NAMALWA (cell line): ENCODE data around the gene CFAP69.

Experiments
- DNase-seq: peaks from one replicate; pipeline ENCODE4 v3.0.0-alpha.2; 2015; ENCODE audit warnings: low spot score

The CFAP69 gene, protein sequence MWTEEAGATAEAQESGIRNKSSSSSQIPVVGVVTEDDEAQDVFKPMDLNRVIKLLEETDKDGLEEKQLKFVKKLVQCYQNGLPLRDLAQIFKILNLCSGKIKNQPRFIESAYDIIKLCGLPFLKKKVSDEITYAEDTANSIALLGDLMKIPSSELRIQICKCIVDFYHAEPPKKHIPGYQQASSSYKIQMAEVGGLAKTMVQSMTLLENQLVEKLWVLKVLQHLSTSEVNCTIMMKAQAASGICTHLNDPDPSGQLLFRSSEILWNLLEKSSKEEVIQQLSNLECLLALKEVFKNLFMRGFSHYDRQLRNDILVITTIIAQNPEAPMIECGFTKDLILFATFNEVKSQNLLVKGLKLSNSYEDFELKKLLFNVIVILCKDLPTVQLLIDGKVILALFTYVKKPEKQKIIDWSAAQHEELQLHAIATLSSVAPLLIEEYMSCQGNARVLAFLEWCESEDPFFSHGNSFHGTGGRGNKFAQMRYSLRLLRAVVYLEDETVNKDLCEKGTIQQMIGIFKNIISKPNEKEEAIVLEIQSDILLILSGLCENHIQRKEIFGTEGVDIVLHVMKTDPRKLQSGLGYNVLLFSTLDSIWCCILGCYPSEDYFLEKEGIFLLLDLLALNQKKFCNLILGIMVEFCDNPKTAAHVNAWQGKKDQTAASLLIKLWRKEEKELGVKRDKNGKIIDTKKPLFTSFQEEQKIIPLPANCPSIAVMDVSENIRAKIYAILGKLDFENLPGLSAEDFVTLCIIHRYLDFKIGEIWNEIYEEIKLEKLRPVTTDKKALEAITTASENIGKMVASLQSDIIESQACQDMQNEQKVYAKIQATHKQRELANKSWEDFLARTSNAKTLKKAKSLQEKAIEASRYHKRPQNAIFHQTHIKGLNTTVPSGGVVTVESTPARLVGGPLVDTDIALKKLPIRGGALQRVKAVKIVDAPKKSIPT

DNA sequence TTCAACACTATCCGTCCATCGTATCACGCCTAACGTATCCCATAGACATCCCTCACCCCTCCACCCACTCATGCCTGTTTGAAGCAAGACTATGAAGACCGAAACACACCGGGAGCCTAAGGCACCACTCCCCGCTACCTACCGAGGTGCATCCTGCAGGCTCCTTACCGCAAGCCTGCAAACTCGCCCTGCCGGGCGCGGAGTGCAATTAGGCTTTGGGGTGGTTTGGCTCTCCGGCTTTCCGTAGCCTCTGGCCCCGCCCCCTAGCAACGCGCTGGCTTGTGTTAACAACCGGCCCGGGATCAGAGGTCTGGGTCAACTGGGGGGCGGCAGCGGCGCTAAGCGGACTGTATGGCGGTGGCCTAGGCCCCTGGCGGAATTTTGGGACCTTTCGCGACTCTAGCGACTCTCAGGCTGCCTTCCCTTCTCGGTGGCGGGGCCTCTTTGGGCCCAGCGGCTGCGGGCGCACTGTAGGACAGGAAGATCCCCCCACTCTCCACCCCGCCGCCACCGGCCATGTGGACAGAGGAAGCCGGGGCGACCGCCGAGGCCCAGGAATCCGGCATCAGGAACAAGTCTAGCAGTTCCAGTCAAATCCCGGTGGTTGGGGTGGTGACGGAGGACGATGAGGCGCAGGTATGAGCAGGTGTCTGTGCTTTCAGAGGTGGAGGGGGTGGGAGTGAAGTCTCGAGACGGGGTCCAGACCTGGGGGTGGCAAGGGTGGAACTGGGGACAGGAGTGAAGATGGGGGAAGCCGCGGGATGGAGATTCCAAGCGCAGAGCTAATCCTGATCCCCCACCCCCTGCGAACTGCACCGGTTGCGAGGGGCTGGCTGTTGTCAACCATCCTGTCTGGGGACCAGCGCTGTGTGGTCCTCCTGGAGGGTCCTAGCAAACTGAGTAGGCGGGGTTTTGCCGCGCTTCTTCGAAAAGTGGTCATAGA lies at the start of gene CFAP69:
Gene CFAP69, plus strand, starts transcription at position 266 of the 943 bp plus-strand sequence. Its CDS starts 251 bp downstream, at position 517.
- DNase-seq: peak; percentile 69

DNA sequence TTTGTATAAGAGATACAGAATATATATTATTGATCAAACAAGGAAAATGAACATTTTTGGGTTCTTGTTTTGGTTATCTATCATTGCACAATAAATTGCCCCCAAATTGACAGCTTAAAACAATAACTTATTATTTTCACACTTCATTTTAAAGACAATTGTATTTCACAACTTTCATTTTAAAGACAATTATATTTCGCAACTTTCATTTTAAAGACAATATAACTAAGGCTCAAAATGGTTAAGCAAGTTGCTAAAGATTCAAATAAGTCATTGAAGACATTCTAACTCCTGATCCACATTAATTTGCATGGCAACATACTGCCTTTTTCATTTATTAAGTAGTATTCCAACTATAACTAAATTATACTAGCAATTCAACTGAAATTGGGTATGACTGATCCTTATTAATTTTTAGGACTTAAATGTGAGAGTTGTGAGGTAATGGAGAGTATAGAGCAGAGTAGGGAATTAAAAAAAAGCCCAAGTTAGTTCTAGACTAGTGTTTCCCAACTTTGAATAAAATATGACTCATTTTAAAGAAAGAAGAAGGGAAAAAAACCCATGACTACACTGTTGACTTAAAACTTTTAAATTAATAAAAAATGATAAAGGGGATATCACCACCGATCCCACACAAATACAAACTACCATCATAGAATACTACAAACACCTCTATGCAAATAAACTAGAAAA lies 43.3 kb upstream of the CFAP69 start:
- no peak for DNase-seq

DNA sequence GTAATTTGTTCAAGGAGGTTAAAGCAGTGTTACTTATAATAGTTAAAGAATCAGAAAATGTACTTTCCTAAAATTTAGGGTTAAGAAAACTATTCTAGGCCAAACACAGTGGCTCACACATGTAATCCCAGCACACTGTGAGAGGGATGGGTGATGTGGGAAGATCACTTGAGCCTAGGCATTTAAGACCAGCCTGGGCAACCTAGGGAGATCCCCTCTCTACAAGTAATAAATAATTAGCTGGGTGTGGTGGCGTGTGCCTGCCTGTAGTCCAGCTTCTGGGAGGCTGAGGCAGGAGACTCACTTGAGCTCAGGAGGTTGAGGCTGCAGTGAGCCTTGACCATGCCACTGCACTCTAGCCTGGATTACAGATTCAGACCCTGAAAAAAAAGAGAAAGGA lies 37.0 kb upstream of the CFAP69 start:
- no peak for DNase-seq

DNA sequence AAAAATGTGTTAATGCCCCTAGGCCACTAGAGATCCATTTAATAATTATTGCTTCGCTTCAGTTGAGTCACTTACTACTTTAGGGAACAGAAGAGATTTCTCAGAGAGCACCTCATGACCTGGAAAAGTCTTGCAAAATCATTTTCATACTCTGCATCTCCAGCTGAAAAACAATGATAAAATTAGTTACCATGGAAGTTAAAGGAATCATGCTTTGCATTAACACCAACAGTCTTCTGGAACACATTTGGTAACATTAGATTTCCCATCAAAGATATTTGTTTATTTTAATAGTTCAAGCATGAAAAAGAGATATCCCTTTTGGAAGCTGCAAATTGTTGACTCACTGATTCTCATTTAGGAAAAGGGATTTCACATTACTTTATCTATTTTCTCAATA lies 35.2 kb upstream of the CFAP69 start:
- DNase-seq: no peak

DNA sequence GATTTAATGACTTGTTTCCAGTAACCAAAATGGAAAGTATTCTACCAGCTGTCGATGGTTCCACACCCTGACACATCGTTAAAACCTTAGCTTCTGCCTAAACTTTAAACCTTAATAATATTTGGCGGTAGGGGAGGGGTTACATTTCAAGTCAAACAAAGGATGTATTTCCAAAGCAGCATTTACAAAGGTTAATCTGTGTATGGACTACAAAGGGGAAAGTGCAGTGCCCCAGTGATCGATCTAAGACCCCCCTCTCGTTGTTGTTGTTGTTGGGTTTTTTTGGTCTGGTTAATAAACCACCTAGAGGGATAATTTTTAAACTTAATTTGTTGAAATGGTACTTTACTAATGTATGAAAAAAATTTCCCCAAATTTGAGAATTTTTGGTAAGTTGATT lies 34.5 kb upstream of the CFAP69 start:
- no peak for DNase-seq

DNA sequence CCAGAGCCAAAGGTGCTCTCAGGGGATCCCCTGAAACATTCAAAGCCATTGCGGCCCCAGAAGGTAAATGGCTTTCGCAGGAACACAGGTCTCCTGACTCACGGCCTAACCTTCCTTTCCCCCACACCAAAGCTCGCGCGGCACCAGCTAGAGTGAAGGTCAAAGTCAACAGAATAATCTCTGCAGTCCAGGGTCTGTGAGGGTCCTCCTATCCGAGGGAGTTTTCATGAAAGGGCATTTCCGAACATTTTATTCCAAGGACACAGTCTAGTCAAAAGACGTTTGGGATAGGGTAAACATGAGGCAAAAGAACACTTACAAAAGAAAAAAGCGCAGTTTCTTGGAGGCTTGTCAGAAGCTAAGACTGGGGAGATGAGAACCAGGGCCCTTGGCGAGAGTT lies 34.0 kb upstream of the CFAP69 start:
- no peak for DNase-seq

DNA sequence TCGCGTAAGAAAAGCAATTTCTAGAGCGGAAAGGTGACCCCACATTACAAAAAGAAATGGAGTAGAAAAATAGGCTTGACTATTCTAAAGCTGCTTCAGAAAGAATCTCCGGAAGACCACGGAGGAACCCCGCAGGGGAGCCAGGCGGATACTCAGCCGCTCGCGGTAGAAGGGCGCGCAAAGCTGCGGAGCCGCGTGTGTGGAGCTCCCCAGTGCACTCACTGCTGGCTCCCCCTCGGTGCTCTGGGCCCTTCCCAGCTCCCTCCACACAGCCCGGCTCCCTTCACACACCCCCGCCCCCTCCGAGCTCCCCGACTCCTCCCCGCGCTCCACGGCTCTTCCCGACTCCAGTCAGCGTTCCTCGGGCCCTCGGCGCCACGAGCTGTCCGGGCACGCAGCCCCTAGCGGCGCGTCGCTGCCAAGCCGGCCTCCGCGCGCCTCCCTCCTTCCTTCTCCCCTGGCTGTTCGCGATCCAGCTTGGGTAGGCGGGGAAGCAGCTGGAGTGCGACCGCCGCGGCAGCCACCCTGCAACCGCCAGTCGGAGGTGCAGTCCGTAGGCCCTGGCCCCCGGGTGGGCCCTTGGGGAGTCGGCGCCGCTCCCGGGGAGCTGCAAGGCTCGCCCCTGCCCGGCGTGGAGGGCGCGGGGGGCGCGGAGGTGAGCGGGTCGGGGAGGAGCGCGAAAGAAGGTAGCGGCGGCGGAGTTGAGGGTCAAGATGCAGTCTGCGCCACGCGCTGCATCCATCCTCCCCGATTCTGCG lies 33.4 kb upstream of the CFAP69 start, which contains the start of gene STEAP2:
Gene STEAP2, plus strand, starts transcription at position 350 of the 758 bp plus-strand sequence. CDS start 13,343 bp downstream, outside the sequence.
- no peak for DNase-seq

DNA sequence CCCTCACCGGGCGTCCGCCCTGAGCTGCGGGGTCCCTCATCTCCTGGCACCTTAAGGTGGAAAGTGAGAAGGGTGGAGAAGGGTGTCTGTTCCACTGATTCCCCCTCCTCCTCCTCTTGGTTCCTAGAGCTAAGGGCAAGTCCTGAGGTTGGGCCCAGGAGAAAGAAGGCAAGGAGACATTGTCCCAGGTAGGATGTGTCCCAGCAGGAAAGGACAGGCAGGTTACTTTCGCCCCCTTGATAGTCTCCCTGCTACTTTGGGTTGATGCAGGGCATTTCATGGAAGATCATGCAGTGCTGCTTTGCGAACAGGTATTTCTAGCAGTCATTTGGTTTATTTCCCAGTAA lies 32.9 kb upstream of the CFAP69 start:
- no peak for DNase-seq

DNA sequence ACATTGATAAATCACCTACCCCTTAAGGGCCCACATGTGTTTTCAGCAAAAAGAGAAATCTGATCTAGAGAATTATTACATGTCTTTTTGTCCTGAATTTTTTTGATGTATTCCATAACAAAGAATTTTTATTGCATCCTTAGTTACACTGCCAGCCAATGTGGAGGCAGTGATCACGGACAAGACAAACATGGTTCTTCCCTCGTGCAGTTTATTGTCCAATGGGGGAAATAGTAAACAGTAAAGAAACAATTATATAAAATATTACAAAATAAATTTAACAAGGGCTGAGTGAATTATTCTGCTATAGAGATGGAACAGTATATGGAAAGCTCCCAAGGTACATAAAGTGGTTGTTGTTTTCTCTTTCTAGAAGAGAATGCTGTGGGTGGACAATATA lies 31.5 kb upstream of the CFAP69 start:
- no peak for DNase-seq

DNA sequence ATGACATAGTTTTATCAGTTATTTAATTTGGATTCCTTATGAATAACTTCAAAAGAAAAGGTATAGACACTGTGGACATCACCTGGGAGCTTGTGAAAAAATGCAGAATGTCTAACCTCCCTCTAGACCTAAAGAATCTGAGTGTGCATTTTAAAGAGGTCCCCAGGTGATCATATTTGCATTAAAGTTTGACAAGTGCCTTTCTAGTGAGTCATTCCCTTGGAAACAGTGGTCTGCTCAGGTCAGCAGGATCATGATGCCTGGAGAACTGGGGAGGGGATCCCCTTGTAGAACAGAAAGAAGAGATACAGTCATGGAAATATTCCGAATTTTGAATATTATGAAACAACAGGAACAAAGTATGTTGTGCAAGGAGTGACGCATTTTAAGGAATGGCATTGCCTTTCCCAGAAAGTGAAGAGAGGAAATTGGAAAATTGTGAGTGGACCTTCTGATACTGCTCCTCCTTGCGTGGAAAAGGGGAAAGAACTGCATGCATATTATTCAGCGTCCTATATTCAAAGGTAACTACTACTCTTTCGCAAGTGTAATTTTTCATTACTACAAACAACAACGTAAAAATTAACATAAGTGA lies 28.8 kb upstream of the CFAP69 start:
- DNase-seq: no peak

DNA sequence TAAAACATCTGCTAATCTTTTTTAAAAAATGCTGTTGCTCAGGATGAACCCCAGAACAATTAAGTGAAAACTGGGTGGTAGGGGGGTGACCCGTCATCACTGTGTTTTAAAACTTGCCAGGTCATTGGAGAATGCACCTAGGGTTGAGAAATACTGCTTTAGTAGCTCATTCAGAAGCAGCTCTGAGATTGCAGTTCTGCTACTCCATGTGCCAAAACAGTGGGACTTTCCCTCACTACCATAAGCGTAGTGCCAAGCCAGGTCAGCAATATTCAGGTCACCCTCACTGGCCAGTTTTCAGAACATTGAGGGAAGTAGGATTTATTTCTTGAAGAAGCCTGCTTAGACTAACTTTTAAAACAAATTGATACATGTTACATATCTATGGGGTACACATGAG lies 28.2 kb upstream of the CFAP69 start:
- no peak for DNase-seq

DNA sequence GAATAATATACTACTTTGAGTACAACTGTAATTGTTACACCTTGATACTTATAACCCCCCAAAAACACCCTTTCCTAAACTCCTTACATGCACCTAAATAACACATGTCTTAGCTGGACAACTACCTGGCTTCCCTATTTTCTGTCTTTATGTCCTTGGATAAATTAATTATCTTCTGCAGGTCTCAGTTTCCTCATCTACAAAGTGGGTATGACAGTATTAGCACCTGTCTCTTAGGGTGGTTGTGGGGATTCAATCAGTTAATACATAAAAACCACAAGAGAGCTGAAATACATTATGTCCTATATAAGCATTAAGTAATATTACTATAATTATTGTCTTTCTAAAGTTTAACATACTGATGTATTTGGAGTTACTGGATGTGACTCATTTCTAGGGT lies 22.6 kb upstream of the CFAP69 start:
- DNase-seq: no peak

DNA sequence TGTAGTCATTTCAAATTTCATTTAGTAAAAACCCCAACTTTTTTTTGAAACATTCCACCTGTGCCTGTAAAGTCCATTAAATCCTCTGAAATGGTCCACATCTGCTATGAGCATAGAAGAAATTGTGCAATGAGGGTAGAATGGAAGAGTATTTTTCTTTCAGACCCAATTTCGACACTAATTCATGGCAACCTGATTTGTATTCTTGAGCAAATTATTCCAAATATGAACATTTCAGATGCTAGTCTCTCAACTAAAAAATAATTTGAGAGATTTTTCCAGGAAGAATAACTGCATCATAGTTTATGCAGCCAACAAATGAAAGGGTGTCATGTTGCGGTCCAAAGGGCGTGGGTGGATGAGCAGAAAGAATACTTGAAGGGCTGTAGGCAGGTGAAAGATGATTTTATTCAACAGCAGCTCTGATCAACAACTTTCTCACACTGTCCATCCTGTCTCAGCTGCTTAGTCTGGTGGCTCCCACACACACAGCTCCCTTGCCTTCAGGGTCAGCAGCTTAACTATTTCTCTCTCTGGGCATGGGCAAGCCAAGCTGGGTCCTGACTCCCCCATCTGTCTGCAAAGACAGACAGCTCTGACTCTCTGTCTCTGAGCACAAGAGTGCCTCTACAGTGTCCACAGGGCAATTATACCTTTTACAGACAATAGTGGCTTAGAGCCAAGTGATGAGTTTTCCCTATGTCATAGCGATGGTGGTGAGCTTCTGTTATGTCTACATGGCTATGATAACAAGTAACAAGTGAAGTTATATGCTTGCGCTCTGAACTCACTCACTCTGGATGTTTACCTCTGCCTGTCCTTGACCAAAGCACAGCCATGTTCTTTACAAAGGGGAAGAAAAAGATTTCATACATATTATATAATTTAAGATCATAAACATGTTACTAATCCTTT lies 21.9 kb upstream of the CFAP69 start:
- no peak for DNase-seq

DNA sequence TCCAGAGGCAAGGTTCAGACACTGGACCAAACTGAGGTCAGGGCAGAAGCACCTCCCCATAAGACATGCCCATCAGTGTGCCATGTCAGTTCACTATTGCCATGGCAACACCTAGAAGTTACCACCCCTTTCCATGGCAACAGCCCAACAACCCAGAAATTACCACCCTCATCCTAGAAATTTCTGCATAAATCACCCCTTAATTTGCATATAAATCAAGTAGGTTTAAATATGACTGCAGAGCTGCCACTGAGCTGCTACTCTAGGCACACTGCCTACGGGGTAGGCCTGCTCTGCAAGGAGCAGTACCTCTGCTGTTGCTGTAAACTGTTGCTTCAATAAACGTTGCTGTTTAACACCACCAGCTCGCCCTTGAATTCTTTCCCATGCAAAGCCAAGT lies 20.8 kb upstream of the CFAP69 start:
- DNase-seq: no peak

DNA sequence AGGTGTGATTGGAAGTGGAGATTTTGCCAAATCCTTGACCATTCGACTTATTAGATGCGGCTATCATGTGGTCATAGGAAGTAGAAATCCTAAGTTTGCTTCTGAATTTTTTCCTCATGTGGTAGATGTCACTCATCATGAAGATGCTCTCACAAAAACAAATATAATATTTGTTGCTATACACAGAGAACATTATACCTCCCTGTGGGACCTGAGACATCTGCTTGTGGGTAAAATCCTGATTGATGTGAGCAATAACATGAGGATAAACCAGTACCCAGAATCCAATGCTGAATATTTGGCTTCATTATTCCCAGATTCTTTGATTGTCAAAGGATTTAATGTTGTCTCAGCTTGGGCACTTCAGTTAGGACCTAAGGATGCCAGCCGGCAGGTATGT lies 19.8 kb upstream of the CFAP69 start:
- no peak for DNase-seq

DNA sequence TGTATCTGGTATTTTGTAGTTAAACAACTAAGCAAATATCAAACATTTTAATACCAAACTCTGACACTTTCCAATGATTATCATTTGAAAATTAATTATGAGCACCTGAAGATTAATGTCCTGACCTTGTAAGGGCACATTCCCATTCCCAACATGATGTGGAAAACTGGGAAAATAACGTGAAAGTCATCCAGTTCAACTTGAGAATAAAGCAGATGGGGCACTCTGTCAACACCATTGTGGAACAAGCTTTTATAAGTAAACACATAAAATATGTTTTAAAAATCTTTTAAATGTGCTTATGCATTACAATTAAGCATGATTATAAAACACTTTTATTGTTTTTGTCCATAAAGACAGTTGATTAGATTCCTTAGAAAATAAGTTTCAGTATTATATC lies 19.4 kb upstream of the CFAP69 start:
- DNase-seq: no peak

DNA sequence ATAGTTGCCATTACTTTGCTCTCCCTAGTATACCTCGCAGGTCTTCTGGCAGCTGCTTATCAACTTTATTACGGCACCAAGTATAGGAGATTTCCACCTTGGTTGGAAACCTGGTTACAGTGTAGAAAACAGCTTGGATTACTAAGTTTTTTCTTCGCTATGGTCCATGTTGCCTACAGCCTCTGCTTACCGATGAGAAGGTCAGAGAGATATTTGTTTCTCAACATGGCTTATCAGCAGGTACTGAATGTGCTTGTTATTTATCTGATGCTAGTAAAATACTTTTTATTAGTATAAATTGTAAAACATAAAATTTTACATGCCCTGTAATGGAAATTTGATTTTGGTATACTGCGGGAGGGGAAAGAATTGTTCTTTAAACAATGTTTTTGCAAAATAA lies 17.7 kb upstream of the CFAP69 start:
- no peak for DNase-seq

DNA sequence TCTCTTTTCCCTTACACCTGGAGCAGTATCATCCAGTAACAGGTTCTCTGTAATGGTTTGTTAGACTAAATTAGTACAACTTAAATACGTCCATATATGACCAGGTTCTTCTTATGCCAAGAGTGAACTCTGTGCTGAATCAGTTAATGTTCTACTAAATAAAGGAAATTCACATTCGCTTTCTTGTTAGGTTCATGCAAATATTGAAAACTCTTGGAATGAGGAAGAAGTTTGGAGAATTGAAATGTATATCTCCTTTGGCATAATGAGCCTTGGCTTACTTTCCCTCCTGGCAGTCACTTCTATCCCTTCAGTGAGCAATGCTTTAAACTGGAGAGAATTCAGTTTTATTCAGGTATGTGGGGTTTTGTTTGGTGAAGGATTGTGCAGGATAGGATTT lies 15.3 kb upstream of the CFAP69 start:
- no peak for DNase-seq

DNA sequence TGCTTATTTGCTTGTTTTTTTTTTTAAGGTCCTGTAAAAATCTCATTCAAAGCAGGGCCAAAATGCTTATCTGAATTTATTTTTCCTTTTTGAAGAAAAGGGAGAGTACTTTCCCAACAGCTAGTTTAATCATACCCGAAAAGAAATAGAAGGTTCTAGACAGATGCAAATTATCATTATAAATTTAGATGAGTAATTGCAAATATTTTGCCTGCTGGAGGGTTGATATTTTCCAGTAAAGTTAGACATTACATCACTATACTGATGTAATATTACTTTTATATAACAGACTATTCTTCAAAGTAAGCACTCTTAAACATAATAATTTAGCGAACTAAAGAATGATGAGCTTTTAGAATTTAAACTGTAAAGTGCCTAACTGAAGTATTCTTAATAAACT lies 14.1 kb upstream of the CFAP69 start:
- no peak for DNase-seq
